ENCODE data around the gene NOC4L. TPM values are rescaled to one million over a fixed set of nuclear protein-coding genes. Genes with fewer than 3 reads are reported as not detected.
"Not testable (repeated sequence)": the region's sequence is repeated elsewhere in the genome, so short reads cannot be mapped to it uniquely, and the experiment has no call there.

NOC4L gene
- total RNA-seq, 1 donor from 2014 or later: 14.6 TPM

DNA sequence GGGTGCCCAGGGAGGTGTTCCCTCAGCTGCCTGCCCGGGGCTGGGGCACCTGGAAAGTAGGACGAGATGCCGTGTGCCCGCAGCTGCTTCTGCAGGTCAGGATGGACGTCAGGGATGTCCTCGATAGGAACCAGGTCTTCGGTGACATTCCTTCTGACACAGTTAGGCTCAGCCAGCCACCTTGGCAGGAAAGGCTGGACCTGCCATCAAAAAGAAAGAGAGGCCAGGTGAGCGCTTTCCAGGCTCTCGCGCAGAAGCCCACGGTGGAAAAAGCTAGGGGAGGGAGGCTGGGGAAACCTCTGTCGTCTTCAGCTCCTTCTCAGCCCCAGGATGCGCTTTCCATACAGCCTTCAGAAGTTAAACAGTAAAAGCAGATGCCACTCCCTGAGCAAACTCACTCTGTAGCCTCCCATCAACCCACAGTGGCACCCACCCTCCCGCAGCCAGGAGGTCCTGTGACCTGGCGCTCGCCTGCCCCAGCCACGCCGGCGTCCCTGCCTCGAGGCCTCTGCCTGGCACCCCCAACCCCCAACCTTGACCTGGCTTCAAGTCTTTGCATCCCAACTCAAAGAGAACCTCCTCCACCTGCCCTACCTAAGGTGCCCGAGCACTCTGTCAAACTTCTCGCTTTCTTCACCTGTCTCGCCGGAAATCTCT is 1.4 kb upstream of the NOC4L start:
- no peak for DNase-seq (ENCODE audit: low spot score)

DNA sequence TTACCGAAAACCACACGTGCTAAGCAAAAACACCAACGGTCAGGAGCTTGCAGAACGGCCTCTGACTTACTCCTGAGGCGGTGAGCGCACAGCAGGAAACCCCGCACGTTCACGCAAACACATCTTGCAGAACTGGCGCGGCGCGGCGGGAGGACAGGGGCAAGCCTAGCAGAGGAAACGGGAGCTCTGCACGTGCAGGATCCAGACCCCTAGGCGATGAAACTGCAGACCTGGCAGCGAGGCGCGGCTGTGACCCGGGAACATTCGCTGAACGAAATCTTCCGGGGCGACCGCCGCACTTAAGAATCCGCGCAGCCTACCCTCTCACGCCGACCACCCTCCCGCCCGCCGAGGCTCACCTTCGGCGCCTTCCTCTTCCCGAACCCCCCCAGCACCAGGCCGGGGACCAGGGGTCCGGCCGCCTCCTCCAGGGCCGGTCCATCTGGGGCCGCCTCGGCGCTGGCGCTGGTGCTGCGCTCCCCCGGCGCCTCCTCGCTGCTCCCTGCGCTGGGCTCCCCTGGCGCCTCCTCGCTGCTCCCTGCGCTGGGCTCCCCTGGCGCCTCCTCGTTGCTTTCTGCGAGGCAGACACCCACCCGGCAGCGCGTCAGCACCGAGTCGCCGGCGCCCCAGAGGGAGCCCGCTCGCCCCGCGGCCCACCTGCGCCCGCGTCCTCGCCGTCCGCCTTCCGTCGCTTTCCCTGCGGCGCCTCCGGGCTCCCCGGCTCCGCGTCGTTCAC is 753 bp upstream of the NOC4L start:
- no peak for DNase-seq (ENCODE audit: low spot score)

DNA sequence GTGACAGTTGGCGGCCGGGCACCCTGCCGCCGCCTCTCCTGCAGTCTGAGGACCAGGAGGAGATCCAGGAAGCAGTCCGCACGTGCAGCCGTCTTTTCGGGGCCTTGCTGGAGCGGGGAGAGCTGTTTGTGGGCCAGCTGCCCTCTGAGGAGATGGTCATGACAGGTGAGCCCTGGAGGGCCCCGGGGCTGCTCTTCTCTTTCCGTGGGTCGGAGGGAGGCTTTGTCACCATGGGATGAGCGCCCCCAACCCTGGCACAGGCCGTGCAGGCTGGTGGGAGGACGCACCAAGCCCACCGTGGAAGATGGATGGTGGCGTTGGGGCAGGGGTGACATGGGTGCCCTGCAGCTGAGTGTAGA is 532 bp downstream of the NOC4L start:
- DNase-seq (ENCODE audit: low spot score): no peak

DNA sequence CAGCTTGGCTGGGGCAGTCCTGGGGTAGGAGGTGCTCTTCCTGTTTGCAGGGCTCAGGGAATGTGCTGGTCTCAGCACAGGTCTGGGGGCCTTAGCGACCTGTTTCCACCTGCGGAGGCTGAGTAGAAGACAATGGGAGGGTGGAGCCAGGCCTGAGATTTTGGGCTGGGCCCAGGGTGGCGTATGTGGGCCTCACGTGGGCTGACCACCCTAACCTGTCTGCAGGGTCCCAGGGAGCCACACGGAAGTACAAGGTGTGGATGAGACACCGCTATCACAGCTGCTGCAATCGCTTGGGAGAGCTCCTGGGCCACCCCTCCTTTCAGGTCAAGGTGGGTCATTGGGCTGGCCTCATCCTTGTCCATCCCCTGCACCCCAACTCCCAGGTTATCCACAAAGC is 1.1 kb downstream of the NOC4L start:
- DNase-seq (ENCODE audit: low spot score): no peak

DNA sequence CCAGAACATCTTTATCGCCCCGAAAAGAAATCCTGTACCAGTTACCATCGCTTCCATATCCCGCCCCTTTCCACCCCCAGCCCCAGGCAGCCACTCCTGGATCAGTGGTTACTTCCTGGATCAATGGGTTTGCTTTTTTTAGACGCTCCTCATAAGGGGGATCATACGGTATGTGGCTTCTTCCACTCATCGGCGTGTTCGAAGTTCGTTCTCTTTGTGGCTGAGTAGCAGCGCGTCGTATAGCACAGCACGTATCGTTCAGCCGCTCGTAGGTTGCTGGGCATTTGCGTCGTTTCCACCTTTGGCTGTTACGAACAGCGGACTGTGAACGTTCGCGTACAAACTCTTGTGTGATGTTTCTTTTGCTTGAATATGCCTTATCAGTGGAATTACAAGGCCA is 1.8 kb downstream of the NOC4L start:
- DNase-seq (ENCODE audit: low spot score): no peak

DNA sequence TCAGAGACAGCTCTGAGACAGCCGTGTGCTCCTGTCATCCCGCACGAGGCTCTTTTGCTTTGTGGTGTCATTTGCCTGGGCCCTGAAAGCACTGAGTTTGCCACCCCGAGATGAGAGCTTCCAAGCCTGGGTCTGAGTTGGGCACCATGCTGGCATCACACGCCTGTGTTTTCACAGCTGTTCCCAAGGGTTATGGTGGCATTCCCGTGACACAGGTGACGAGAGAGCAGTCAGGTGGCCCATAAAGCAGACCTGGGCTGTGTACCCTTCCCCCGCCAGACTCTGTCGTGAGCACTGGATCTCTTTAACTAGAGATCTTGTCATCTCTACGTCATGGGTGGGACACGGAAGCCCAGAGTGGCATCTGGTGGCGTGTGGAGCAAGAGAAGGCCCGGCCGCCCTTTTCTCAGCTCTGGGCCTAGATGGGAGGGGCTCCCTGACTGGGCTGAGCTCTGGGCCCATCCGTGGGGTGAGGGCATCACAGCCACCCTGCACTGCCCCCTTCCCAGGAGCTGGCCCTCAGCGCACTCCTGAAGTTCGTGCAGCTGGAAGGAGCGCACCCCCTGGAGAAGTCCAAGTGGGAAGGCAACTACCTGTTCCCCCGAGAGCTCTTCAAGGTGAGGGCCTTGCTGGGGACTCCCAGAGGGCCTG is 2.6 kb downstream of the NOC4L start:
- DNase-seq (ENCODE audit: low spot score): no peak

DNA sequence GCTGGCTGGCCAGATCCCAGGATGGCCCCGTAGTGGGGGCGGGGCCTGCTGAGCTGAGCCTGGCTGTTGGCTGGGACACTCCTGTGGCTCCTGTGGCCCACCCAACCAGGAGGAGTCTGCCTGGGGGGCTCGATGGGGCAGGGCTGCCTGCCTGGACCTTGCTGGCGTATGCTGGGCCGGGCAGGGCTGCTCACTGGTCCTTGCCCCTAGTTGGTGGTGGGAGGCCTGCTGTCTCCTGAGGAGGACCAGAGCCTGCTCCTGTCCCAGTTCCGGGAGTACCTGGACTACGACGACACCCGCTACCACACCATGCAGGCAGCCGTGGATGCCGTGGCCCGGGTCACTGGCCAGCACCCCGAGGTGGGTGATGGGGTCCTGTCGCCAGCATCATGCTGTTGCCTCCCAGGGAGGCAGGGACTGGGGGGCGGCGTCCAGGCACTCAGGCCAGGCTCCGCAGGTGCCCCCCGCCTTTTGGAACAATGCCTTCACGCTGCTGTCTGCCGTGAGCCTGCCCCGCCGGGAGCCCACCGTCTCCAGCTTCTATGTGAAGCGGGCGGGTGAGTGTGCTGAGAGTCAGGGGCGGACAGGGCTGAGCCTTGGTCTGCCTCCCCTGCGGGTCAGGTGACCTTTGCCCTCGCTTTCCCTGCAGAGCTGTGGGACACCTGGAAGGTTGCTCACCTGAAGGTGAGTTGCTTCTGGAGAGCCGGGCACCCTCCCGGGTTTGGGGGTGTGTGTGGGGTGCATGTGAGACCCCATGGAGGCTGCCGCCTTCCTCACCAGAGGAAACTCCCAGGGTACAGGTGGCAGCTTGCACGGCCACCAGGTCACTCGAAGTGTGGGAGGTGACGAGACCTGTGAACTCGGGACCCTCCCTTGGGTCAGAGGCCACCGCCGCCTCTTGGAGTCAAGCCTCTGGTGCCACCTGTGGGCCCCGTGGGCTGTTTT is 3.4 kb downstream of the NOC4L start:
- no peak for DNase-seq (ENCODE audit: low spot score)

DNA sequence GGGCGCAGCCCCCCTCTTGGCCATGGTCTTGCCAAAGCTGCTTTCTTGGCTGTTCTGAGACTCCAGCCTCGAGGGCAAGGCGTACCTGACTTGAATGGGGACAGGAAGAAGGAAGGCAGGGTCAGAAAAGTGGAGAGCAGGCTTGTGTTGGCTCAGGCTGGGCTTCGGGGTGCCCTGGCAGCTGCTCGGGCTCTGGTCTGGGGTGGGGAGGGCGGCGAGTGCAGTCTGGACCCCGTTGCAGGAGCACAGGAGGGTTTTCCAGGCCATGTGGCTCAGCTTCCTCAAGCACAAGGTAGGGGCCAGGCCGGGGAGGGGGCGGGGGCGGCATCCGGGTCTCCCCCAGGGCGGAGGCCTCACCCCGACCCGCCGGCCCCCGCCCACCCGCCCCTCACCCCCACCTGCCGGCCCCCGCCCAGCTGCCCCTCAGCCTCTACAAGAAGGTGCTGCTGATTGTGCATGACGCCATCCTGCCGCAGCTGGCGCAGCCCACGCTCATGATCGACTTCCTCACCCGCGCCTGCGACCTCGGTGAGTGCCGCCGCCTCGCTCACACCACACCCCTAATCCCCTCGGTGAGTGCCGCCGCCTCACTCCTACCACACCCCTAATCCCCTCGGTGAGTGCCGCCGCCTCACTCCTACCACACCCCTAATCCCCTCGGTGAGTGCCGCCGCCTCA is 4.2 kb downstream of the NOC4L start:
- no peak for DNase-seq (ENCODE audit: low spot score)

DNA sequence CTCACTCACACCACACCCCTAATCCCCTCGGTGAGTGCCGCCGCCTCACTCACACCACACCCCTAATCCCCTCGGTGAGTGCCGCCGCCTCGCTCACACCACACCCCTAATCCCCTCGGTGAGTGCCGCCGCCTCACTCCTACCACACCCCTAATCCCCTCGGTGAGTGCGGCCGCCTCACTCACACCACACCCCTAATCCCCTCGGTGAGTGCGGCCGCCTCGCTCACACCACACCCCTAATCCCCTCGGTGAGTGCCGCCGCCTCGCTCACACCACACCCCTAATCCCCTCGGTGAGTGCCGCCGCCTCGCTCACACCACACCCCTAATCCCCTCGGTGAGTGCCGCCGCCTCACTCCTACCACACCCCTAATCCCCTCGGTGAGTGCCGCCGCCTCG is 5.3 kb downstream of the NOC4L start:
- DNase-seq (ENCODE audit: low spot score): not testable (repeated sequence)

DNA sequence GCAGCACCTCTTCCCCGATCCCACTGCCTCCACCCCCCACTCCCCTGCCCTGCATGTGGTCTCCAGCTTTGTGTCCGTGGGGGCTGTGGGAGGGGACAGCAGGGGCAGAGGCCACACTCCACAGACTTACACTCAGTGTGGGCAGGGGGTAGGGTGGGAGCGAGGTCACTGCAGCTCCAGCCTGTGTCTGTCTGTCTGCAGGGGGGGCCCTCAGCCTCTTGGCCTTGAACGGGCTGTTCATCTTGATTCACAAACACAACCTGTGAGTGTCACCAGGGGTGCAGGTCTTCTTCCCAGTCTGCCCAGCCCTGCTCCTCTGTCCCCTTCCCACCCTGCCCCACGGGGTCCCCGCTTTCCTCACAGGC is 6.5 kb downstream of the NOC4L start:
- no peak for DNase-seq (ENCODE audit: low spot score)

DNA sequence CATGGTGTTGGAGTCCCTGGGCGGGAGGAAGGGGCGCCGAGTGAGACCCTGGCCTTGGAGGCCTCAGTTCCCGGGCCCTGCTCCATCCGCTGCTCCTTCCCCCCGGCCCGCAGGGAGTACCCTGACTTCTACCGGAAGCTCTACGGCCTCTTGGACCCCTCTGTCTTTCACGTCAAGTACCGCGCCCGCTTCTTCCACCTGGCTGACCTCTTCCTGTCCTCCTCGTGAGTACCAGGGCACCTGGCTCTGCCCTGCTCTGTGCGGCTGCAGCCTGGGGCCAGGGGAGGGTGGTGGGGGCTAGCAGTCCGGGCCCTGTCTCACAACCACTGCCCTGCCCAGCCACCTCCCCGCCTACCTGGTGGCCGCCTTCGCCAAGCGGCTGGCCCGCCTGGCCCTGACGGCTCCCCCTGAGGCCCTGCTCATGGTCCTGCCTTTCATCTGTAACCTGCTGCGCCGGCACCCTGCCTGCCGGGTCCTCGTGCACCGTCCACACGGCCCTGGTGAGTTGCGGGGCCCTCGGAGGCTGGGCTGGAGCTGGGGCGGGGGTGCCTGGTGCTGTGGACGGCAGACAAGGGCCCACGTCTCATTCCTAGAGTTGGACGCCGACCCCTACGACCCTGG is 7.0 kb downstream of the NOC4L start:
- no peak for DNase-seq (ENCODE audit: low spot score)

DNA sequence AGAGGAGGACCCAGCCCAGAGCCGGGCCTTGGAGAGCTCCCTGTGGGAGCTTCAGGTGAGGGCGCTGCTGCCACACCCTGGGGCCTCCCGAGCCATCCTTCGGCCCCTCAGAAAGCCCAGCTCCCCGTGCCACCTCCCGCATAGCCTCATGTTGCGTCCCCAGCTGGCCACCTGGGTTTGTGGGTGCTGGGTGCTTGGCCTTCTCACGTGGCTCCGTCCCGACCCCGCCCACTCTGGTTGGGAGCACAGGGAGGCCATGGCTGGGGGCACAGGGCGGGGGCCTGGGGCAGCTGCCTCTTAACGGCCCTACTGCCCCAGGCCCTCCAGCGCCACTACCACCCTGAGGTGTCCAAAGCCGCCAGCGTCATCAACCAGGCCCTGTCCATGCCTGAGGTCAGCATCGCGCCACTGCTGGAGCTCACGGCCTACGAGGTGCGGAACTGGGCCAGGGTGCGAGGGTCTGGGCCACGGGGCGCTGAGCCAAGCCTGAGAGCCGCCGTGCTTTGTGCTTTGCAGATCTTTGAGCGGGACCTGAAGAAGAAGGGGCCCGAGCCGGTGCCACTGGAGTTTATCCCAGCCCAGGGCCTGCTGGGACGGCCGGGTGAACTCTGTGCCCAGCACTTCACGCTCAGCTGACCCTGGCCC is 7.6 kb downstream of the NOC4L start:
- no peak for DNase-seq (ENCODE audit: low spot score)

DNA sequence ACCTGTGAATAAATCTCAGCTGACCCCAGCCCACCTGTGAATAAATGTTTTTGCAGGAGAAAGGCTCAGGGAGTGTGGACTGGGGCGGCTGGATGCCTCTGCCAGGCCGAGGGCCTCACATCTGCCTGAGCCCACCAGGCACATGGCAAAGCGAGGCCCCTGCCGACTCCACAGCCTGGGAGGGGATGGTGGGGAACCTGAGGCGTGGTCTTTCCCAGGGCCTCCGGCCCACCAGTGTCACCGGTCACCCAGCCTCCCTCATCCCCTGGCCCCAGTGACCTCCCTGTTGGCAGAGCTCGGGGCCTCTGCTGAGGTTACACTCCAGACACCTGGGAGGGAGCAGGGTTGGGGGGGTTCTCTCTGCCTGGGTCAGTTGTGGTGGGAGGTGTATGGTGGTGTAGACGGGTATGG is 8.2 kb downstream of the NOC4L start:
- no peak for DNase-seq (ENCODE audit: low spot score)

DNA sequence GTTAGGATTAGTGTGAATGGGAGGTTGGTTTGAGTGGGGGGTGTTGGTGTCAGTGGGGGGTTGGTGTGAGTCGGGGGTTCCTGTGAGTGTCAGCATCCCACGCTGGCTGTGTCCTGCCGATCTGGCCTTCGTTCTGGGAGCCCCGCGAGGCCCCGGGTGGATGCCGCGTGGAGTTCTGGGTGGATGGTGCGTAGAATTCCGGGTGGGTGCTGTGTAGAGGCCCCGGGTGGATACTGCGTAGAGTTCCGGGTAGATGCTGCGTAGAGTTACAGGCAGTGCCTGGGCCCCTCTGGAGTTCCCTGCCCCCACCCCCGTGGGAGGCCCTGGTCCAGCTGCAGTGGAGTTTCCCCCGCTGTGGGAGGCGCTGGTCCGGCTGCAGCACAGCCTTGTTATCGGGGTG is 8.7 kb downstream of the NOC4L start:
- no peak for DNase-seq (ENCODE audit: low spot score)

DNA sequence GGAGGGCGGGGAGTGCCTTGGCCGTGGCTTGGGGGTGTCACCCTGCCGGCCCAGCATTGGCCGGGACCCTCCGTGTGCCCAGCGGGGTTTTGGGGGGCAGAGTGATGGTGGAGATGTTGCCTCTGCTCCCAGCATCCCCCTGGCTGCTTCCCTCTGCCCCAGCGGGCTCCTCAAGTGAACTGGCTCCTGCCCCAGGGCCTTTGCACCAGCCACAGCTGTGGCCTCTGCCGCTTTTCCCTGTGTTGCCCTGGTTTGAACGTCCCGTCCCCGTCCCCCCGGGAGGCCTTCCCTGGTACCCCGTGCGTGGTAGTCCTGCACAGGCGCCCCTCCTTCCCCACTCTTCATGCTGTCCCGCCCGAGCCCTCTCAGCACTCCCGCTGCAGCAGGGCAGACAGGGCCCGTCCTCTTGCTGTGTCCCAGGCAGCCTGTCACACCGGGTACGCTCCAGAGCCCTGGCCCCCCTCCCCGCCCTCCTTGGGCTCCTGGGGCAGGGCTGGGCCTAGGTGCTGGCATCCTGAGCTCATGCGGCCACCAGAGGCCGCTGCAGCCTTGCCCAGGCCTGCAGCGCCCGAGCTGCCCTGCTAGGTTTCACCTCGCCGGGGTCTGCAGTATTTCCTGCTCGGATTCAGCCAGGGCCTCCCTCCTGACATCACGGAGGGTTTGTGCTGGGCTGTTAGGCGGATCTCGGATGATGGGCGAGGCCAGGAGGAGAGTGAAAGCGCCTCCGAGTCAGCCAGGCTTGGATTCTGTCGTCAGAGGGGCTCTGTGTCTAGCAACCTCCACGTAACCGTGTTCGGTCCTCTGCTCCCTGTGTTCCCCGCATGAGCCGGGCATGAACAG is 9.5 kb downstream of the NOC4L start:
- DNase-seq (ENCODE audit: low spot score): no peak

DNA sequence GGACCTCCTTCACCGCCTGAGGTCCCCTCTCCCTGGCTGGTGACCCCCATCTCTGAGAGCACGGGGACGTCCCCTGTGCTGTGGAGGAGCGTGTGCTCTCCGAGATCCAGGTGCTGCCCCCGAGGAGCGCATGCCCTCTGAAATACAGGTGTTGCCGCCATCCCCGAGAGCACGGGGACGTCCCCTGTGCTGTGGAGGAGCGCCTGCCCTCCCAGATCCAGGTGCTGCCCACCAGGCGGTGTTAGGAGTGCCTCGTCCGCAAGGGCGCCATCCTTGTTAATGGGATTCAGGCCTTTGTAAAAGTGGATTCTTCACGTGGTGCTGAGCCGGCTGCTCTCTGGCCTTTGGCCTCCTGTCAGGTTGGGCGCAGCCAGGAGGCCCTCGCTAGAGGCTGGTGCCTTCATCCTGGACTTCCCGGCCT is 10.1 kb downstream of the NOC4L start:
- no peak for DNase-seq (ENCODE audit: low spot score)

DNA sequence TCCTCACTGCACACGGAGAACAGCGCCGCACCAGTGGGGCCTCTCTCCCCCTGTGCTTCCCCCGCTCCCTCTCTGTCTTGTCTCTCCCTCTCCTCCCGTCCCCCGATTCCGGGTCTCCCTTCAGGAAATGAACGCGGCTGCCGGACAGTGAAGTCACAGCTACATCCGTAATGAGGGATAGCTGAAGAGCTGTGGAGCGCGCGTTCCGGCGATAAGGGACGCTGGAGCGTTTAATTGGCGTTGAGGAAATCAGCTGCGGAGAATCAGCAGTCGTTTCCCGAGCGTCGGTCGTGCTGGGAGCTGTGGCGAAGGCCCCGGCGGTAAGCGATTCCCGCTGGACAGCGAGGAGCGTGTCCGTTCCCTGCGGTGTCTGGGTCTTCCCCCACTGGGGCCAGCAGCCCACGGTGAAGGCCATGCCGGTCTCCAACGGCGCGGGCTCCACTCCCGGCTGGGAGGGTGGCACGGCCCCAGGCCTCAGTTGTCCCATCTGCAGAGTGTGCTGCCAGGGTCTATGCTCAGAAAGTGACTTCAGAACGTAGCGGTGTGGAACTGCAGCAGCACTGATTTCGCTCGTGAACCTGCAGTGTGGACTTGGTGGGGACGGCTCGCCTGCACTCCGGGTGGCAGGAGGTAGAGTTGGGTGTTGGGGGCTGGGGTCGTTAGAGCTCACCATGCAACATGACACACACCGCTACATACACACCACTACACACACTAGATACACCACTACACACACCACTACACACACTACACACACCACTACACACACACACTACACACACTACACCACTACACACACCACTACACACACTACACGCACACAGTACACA is 10.9 kb downstream of the NOC4L start:
- no peak for DNase-seq (ENCODE audit: low spot score)

All from mesenteric fat pad (tissue), 1 donor.